Keratinocyte (primary cell): ENCODE data around the gene RBM10.

Source experiments
- CTCF ChIP-seq, 3 experiments: IDR thresholded peaks in 1 of 3; conservative IDR thresholded peaks in 1 of 3; optimal IDR thresholded peaks in 1 of 3; 2 replicates in 2 of 3; 3 replicates in 1 of 3; pipeline versions ENCODE3 to v1.5.1; 2011; ENCODE audit warnings: low read length in 3 of 3, mild to moderate bottlenecking in 3 of 3, moderate library complexity in 2 of 3, control low read depth in 1 of 3, inconsistent platforms in 1 of 3; ENCODE audit not compliant: insufficient read depth in 2 of 3; ENCODE audit errors: extremely low read depth in 1 of 3
- EZH2 ChIP-seq: IDR thresholded peaks from one replicate; pipeline ENCODE4 v1.6.1; 2012; ENCODE audit warnings: inconsistent platforms, mild to moderate bottlenecking, low read length, moderate library complexity

DNA sequence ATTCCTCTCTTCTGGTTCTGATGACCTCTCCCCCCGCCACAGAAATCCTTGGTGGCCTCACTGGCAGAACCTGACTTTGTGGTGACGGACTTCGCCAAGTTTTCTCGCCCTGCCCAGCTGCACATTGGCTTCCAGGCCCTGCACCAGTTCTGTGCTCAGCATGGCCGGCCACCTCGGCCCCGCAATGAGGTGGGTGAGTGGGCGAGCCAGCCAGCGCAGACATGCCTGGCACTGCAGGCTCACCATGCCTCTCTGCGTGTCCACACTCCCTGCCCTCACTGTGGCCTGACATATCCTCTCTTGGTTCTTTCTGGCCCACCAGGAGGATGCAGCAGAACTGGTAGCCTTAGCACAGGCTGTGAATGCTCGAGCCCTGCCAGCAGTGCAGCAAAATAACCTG is 57.3 kb downstream of the RBM10 start:
- no peak for TF ChIP-seq EZH2
- TF ChIP-seq CTCF (optimal IDR thresholded peaks at IDR 0.05 in 1 of 3, IDR thresholded peaks at IDR 0.05 in 1 of 3, conservative IDR thresholded peaks at IDR 0.05 in 1 of 3; ENCODE audit: extremely low read depth in 1 of 3, insufficient read depth in 2 of 3, low read length in 3 of 3), result no peak
